Neutrophil (primary cell): ENCODE measurements around the gene SDR9C7.

Source experiments
- H3K27ac ChIP-seq: fragments of 200-600 bp; sonication (generic); 2 replicates; pipeline ENCODE4 v1.5.1; 2016; ENCODE audit warnings: mild to moderate bottlenecking, moderate library complexity
- H3K27me3 ChIP-seq: fragments of 200-600 bp; sonication (generic); 2 replicates; pipeline ENCODE4 v1.6.0; 2016; ENCODE audit warnings: mild to moderate bottlenecking
- H3K36me3 ChIP-seq: fragments of 200-600 bp; sonication (generic); 2 replicates; pipeline ENCODE4 v1.5.1; 2017
- H3K4me1 ChIP-seq, 2 experiments: fragments of 200-600 bp in 1 of 2; sonication (generic) in 1 of 2; 1 replicate in 1 of 2; 2 replicates in 1 of 2; pipeline versions ENCODE4 v1.5.1 to v1.6.1; 2013 to 2016; ENCODE audit warnings: low read depth in 1 of 2, low read length in 1 of 2, mild to moderate bottlenecking in 1 of 2, moderate library complexity in 1 of 2; ENCODE audit not compliant: control insufficient read depth in 1 of 2, insufficient read depth in 1 of 2
- H3K4me3 ChIP-seq, 2 experiments: fragments of 200-600 bp in 1 of 2; sonication (generic) in 1 of 2; 1 replicate in 1 of 2; 2 replicates in 1 of 2; pipeline ENCODE4 v1.5.1; 2013 to 2016; ENCODE audit warnings: low read depth in 1 of 2, low read length in 1 of 2, mild to moderate bottlenecking in 1 of 2, moderate library complexity in 1 of 2
- H3K9me3 ChIP-seq: fragments of 200-600 bp; sonication (generic); 2 replicates; pipeline ENCODE4 v1.5.1; 2016
- TF ChIP-seq, protein P1 (sequence below): fragments of 200-600 bp; sonication (generic); IDR thresholded peaks from 2 replicates; pipeline ENCODE4 v1.5.1; 2016; ENCODE audit warnings: antibody characterized with exemption

Gene SDR9C7

DNA sequence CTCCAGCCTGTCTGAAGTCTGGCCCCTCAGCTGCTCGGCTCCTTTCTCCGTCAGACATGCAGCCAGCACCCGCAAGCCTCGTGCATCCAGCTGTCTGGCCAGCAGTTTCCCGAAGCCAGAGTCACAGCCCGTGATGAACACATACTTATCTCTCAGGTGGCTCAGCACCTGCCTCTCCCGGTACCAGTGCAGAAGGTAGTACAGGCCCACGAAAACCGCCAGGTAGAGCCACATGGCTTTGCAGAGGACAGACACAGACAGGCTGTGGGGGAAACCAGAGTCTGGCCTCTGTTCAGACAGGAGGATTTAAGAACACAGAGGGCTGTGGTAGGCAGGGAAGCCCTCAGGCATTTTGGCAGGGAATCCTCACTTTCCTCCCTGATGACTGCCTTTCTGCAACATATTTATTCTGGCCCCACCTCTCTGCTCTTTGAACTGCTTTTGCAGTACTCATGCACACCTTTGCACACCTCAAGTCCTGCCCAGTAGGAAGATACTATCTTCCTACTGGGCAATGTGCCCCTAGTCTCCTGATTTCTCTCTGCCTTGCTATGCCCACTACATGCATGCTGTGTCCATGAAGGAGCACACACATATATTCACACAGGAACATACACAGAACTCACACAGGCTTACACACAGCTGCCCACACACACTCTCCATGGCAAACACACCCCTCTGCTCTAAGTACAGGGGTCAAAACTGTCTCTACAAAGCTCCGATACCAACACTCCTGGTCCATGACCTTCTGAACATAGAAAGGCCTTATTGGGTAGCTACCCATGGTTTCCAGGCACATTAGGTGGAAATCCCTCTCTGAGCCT is 23.2 kb upstream of the SDR9C7 start, which contains the start of gene RDH16:
RDH16 (minus strand) TSS at position 380 of the 824 bp plus-strand sequence; CDS start at position 234, 146 bp downstream.
- TF ChIP-seq, protein P1, sequence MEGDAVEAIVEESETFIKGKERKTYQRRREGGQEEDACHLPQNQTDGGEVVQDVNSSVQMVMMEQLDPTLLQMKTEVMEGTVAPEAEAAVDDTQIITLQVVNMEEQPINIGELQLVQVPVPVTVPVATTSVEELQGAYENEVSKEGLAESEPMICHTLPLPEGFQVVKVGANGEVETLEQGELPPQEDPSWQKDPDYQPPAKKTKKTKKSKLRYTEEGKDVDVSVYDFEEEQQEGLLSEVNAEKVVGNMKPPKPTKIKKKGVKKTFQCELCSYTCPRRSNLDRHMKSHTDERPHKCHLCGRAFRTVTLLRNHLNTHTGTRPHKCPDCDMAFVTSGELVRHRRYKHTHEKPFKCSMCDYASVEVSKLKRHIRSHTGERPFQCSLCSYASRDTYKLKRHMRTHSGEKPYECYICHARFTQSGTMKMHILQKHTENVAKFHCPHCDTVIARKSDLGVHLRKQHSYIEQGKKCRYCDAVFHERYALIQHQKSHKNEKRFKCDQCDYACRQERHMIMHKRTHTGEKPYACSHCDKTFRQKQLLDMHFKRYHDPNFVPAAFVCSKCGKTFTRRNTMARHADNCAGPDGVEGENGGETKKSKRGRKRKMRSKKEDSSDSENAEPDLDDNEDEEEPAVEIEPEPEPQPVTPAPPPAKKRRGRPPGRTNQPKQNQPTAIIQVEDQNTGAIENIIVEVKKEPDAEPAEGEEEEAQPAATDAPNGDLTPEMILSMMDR, result no peak
- Histone ChIP-seq H3K4me3 (no peak within 1 kb of the TSS), H3K36me3 (no peaks in the 10 kb centered on the region), H3K4me1 (peaks cover 13 to 18% of the 10 kb centered on the region in 2 experiments), H3K9me3 (peaks cover 8% of the 10 kb centered on the region), H3K27ac (no peak within 1 kb of the TSS), H3K27me3 (no peaks in the 10 kb centered on the region)

DNA sequence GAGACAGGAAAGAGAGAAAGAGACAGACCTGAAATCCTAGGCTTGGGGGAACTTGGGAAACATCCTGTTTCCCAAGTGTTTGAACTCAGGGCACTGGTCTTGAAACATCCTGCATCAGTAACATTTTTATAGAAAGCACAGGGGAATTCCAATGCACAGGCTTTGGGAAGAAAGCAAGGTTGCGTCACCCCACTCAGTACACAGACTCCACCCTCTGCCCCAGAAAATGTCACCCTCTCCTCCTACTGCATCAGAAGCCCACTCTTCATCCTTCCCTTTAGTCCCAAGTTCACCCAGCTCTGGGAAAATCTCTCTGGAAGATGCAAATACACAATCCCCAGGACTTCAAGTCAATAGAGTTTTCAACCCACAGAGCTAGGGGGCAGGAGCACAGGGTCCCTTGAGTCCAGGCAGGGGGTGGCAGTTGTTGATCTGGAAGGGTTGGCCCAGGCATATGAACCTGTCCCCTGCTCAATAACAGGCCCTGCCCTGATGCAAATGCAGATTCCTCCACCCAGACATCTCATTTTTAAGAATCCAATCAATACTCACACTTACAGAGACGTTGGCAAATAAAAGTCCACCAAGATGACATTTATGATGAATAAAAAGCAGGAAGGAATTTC is 21.5 kb upstream of the SDR9C7 start:
- no peaks in the 10 kb centered on the region for H3K36me3 ChIP-seq
- no peaks in the 10 kb centered on the region for H3K27me3 ChIP-seq
- no peak overlapping the region for H3K4me3 ChIP-seq
- peaks cover 13 to 18% of the 10 kb centered on the region in 2 experiments for H3K4me1 ChIP-seq
- H3K27ac ChIP-seq, result no peak overlapping the region
- TF ChIP-seq, protein P1, result no peak
- peaks cover 8% of the 10 kb centered on the region for H3K9me3 ChIP-seq

DNA sequence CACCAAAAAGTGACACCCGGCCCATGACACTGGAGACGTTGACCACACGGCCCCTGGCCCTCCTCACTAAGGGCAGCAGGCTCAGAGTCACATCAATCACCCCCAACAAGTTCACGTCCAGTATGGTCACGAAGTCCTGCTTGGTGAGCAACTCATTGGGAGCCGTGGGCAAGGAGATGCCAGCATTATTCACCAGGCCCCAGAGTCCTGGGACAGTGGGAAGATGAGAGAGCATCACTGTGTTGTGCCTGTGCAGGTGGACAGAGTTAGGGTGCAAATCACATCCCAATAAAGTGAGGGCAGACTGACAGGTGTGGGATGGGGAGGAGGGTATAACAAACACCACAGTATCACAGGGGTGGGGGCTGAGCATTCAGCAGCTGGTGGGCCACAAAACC is 20.7 kb upstream of the SDR9C7 start:
- Histone ChIP-seq H3K4me3 (no peak overlapping the region), H3K27ac (no peak overlapping the region), H3K27me3 (no peaks in the 10 kb centered on the region), H3K9me3 (peaks cover 8% of the 10 kb centered on the region), H3K36me3 (no peaks in the 10 kb centered on the region), H3K4me1 (peaks cover 13 to 18% of the 10 kb centered on the region in 2 experiments)
- TF ChIP-seq, protein P1, result no peak

DNA sequence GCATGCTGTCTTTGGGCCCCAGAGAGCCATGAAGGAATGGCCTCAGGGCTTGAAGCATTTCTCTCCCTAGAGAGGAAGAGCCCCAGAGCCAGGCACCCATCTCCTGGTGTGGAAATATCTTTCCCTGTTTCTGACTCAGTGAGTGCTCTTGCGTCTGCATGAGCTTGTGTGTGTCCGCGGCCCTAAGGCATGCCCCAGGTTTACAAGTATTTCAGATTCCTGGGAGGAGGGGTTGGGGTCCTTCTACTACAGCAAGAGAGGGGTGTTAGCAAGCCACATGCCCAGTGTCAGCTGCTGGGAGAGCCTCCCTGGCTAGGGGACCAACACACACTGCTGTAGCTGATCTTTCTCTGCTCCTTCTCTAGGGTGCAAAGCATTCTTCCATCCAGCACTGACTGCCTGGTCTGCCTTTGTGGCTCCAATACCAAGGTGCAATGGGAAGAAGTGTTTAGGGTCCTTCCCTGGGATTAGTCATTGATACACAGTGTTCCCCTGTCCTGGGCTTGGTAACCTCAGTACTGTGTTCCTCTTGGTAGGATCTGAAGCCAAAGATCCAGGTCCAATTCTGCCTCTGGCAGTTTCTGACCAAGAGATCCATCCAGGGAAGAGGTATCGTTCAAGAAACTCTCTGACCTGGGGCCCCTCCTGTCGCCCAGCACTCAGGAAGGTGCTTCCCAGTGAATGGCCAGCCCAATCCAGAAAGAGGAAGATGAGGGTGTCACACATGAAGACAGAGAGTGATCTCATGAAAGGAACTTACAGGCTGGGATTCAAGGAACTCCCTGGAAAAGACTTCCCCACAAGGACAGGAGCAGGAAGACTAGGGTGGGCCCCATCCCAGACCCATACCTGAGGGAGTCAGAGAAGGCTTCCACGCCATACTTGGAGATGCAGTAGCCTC is 20.1 kb upstream of the SDR9C7 start:
- H3K27me3 ChIP-seq, result no peaks in the 10 kb centered on the region
- TF ChIP-seq, protein P1, result no peak
- peaks cover 13 to 18% of the 10 kb centered on the region in 2 experiments for H3K4me1 ChIP-seq
- no peak overlapping the region for H3K4me3 ChIP-seq
- no peaks in the 10 kb centered on the region for H3K36me3 ChIP-seq
- H3K27ac ChIP-seq, result no peak overlapping the region
- peaks cover 8% of the 10 kb centered on the region for H3K9me3 ChIP-seq

DNA sequence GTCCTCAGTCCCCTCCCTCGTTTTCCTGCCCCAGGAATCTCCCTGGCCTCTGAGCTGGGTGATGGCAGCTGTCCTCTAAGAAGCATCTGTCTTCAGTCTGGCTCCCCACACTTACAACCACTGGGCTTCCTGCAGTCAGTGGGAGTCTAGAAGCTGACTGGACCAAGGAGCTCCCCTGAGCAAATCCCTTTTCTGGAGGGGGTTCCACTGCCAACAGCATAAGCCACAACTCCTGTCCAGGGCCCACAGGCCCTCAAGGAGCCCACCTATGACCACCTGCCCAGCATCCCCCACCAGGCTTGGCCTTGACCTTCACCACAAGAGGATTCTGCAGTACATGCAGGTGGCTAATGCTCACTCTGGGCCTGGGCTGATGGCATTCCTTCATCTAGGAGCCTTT is 19.1 kb upstream of the SDR9C7 start:
- peaks cover 4% of the 10 kb centered on the region for H3K9me3 ChIP-seq
- H3K36me3 ChIP-seq, result no peaks in the 10 kb centered on the region
- TF ChIP-seq, protein P1, result no peak
- H3K27ac ChIP-seq, result no peak overlapping the region
- no peak overlapping the region for H3K4me3 ChIP-seq
- peaks cover 13 to 18% of the 10 kb centered on the region in 2 experiments for H3K4me1 ChIP-seq
- H3K27me3 ChIP-seq, result no peaks in the 10 kb centered on the region
